Prostate gland (tissue), 2 donors: ENCODE data around the gene CREB3.

Experiments used
- POLR2A ChIP-seq: fragments of 450-650 bp; IDR thresholded peaks from one replicate; pipeline ENCODE4 v1.6.1; 2016; ENCODE audit warnings: antibody characterized with exemption, mild to moderate bottlenecking
- POLR2AphosphoS5 ChIP-seq: sonication (generic); formaldehyde crosslinking; IDR thresholded peaks from one replicate; pipeline ENCODE4 v1.6.1; 2017; ENCODE audit warnings: antibody characterized with exemption
- TF ChIP-seq, protein P1 (sequence below), 4 experiments: fragments of 200-600 bp in 2 of 4; fragments of 450-650 bp in 2 of 4; sonication (generic) in 2 of 4; IDR thresholded peaks; 1 replicate in 3 of 4; 2 replicates in 1 of 4; pipeline ENCODE4 v1.5.1; 2016 to 2019; ENCODE audit warnings: antibody characterized with exemption in 4 of 4, mild to moderate bottlenecking in 2 of 4, moderate library complexity in 2 of 4

DNA sequence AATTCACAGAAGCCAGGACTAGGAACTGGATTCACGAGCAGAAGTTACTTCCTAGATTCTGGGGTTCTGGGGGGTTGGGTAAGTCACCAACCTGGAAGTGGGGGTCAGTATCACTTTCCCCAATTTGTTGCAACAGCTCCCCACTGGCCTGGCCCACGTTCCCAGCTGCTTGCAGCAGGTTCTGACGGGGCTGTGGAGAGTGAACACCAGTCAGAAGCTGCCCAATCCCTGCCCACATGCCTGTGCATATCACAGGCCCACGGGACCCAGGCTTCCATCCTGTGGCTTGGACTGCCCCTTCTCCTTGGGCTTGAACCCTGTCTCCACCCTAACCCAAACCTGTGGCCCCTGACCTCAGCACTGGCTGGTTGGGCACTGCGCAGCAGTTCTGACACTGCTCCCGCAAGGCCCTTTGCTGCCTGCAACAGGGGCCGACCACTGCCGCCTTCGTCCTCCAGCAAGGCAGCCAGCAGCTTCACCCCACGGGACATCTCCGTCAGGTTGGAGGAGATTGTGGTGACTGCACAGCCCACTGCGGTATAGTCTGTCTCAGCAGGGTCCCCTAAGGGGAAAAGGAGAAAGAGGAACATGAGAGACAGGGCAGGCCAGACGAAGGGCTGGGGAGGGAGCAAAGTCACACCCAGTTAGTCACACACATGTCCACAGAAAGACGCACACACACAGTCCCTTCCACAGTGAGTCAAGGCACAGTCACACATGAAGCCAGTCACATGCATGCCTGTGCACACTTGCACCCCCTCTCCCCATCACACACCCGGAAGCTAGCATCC is 13.6 kb upstream of the CREB3 start:
- TF ChIP-seq, protein P1, sequence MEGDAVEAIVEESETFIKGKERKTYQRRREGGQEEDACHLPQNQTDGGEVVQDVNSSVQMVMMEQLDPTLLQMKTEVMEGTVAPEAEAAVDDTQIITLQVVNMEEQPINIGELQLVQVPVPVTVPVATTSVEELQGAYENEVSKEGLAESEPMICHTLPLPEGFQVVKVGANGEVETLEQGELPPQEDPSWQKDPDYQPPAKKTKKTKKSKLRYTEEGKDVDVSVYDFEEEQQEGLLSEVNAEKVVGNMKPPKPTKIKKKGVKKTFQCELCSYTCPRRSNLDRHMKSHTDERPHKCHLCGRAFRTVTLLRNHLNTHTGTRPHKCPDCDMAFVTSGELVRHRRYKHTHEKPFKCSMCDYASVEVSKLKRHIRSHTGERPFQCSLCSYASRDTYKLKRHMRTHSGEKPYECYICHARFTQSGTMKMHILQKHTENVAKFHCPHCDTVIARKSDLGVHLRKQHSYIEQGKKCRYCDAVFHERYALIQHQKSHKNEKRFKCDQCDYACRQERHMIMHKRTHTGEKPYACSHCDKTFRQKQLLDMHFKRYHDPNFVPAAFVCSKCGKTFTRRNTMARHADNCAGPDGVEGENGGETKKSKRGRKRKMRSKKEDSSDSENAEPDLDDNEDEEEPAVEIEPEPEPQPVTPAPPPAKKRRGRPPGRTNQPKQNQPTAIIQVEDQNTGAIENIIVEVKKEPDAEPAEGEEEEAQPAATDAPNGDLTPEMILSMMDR (IDR thresholded peaks at IDR 0.05), result no peak
- TF ChIP-seq POLR2A, result no peak
- no peak for TF ChIP-seq POLR2AphosphoS5
